ENCODE results near the gene KCNIP3.

Gene KCNIP3

DNA sequence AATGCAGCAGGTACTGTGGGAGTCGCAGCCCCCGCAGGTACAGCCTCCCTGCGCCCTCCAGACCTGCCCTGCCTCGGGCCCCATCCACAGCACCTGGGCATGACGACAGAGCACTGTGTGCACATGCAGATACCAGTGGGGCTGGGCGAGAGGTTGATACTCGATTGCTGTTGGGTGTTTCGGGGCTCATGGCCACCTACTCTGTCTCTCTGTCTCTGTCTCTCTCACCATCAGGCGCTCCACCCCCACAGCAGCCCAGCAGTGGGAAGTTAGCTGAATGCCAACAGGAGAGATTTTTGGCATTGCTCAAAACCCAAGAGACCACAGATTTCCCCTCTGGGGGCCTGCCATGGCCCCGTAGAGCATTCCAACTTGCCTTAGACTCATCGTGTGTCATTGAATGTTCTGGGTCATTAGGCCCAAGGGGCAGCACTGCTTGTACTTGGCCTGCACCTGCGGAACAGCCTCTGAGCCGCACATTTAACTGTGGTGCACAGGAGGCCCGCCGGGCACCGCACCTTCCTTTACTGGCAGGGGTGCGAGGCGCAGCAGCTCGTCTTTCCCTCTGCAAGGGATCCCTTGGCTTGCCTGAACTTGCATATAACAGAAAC lies 18.8 kb downstream of the KCNIP3 start:
- H2AFZ ChIP-seq (ENCODE audit: low read depth, low read length), result no peak overlapping the region
- WGBS, result 86% methylated on average over 18 of the region's 19 CpGs
- no peak overlapping the region for H3K4ac ChIP-seq (ENCODE audit: low read depth in 1 of 2, low read length in 2 of 2)
- peak overlapping the region; percentile 97 for H3K27ac ChIP-seq (ENCODE audit: low read length, poor library complexity, severe bottlenecking)
- no peak overlapping the region for H3K14ac ChIP-seq (ENCODE audit: low read length in 2 of 2)
- no peak overlapping the region for H2BK120ac ChIP-seq (ENCODE audit: low read depth, low read length)
- H2AK5ac ChIP-seq (ENCODE audit: low read length, severe bottlenecking), result peak overlapping the region; percentile 78
- H3K4me1 ChIP-seq (ENCODE audit: control insufficient read depth, insufficient read depth, low read depth, low read length), result peaks cover 55% of the 10 kb centered on the region
- H3K79me1 ChIP-seq (replicated peaks; ENCODE audit: low read length, poor library complexity, severe bottlenecking), result no peaks in the 10 kb centered on the region
- no peak overlapping the region for H3K9ac ChIP-seq (ENCODE audit: low read length)
- H3K4me3 ChIP-seq (ENCODE audit: insufficient read depth in 1 of 2, low read depth in 1 of 2, low read length in 2 of 2), result no peak overlapping the region
- H2BK15ac ChIP-seq (ENCODE audit: low read depth, poor library complexity, severe bottlenecking), result no peak overlapping the region
- no peak overlapping the region for H3K18ac ChIP-seq (ENCODE audit: low read depth in 1 of 2, low read length in 2 of 2)
- peak overlapping the region; percentile 0 for H3K4me2 ChIP-seq (ENCODE audit: low read length, poor library complexity, severe bottlenecking)
- no peaks in the 10 kb centered on the region for H3K9me3 ChIP-seq (ENCODE audit: control insufficient read depth, low read length)
- peaks cover 0 to 57% of the 10 kb centered on the region in 2 experiments for H3K27me3 ChIP-seq (ENCODE audit: control insufficient read depth in 1 of 2, insufficient read depth in 1 of 2, low read length in 2 of 2)
- DNase-seq, result no peak
- no peak overlapping the region for H2BK12ac ChIP-seq (ENCODE audit: low read length in 2 of 2)
- H3K36me3 ChIP-seq (ENCODE audit: control insufficient read depth in 1 of 2, insufficient read depth in 2 of 2, low read depth in 1 of 2, low read length in 2 of 2), result no peaks in the 10 kb centered on the region
- no peak overlapping the region for H4K91ac ChIP-seq (ENCODE audit: low read length)
- no peak overlapping the region for H3K23ac ChIP-seq (ENCODE audit: low read length in 2 of 2)
- no peak overlapping the region for H4K8ac ChIP-seq (ENCODE audit: low read length)
- peak overlapping the region; percentile 99 for H2BK5ac ChIP-seq (ENCODE audit: low read depth, low read length, poor library complexity, severe bottlenecking)

DNA sequence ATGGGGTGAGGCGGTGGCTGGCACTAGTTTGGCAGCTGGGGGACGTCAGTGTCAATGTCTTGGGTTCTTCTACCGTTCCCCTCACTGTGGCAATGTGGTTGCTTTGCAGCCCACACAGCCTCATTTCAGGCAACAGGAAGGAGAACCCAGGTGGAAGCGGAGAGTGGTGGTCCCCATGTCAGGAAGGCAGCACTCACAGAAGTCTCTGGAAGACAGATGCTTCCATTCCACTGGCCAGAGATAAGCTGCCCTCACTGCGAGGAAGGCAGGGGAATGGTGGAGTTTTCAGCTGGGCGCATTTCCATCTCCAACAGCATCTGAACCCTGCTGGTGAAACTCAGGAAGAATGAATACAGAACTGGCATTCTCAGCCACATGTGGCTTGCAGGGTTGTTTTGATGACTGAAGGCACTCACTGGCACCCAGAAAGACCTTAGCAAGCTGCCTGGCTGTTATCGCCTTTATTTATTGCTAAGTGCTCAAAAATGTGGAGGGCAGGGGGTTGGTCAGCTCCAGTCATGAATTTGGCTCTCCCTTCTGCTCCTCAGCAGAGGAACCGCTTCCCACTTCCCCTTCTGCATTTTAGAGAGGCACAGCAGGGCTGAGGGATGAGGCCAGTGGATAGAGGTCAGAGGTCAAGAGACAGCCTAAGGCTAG lies 19.4 kb downstream of the KCNIP3 start:
- H3K27ac ChIP-seq (ENCODE audit: low read length, poor library complexity, severe bottlenecking), result peak overlapping the region; percentile 87
- peak overlapping the region; percentile 89 for H2BK5ac ChIP-seq (ENCODE audit: low read depth, low read length, poor library complexity, severe bottlenecking)
- no peak overlapping the region for H3K9ac ChIP-seq (ENCODE audit: low read length)
- no peaks in the 10 kb centered on the region for H3K79me1 ChIP-seq (replicated peaks; ENCODE audit: low read length, poor library complexity, severe bottlenecking)
- H3K4me1 ChIP-seq (ENCODE audit: control insufficient read depth, insufficient read depth, low read depth, low read length), result peaks cover 57% of the 10 kb centered on the region
- no peak overlapping the region for H3K14ac ChIP-seq (ENCODE audit: low read length in 2 of 2)
- H3K23ac ChIP-seq (ENCODE audit: low read length in 2 of 2), result no peak overlapping the region
- H3K18ac ChIP-seq (ENCODE audit: low read depth in 1 of 2, low read length in 2 of 2), result no peak overlapping the region
- H3K4ac ChIP-seq (ENCODE audit: low read depth in 1 of 2, low read length in 2 of 2), result no peak overlapping the region
- H2AK5ac ChIP-seq (ENCODE audit: low read length, severe bottlenecking), result peak overlapping the region; percentile 77
- no peak overlapping the region for H2BK15ac ChIP-seq (ENCODE audit: low read depth, poor library complexity, severe bottlenecking)
- no peak overlapping the region for H2BK12ac ChIP-seq (ENCODE audit: low read length in 2 of 2)
- H3K9me3 ChIP-seq (ENCODE audit: control insufficient read depth, low read length), result no peaks in the 10 kb centered on the region
- no peak overlapping the region for H3K4me3 ChIP-seq (ENCODE audit: insufficient read depth in 1 of 2, low read depth in 1 of 2, low read length in 2 of 2)
- H3K4me2 ChIP-seq (ENCODE audit: low read length, poor library complexity, severe bottlenecking), result peak overlapping the region; percentile 0
- H2AFZ ChIP-seq (ENCODE audit: low read depth, low read length), result no peak overlapping the region
- no peak for DNase-seq
- no peaks in the 10 kb centered on the region for H3K36me3 ChIP-seq (ENCODE audit: control insufficient read depth in 1 of 2, insufficient read depth in 2 of 2, low read depth in 1 of 2, low read length in 2 of 2)
- no peak overlapping the region for H2BK120ac ChIP-seq (ENCODE audit: low read depth, low read length)
- H4K8ac ChIP-seq (ENCODE audit: low read length), result no peak overlapping the region
- H4K91ac ChIP-seq (ENCODE audit: low read length), result no peak overlapping the region
- H3K27me3 ChIP-seq (ENCODE audit: control insufficient read depth in 1 of 2, insufficient read depth in 1 of 2, low read length in 2 of 2), result peaks cover 0 to 50% of the 10 kb centered on the region in 2 experiments
- WGBS, result 85% methylated on average over 6 of the region's 8 CpGs

DNA sequence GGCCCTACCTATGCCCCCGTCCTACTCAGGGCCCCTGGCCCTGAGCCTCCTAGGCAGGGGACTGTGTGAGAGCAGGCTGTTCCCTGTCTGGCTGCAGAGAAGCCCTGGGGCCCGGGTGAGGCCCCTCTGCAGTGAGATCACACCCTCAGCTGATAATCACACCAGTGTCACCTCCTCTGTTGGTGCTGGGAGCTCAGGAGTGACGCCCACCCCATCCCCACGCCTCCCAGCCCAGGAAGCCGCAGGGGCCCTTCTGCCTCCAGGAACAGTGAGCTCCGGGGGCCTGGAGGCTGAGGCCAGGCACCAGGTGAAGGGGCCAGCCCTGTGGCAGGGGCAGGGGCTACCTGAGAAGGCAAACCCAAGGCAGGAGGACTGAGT lies 20.0 kb downstream of the KCNIP3 start:
- no peak overlapping the region for H2BK12ac ChIP-seq (ENCODE audit: low read length in 2 of 2)
- H4K8ac ChIP-seq (ENCODE audit: low read length), result no peak overlapping the region
- no peak overlapping the region for H2AFZ ChIP-seq (ENCODE audit: low read depth, low read length)
- H2BK120ac ChIP-seq (ENCODE audit: low read depth, low read length), result no peak overlapping the region
- no peak overlapping the region for H3K23ac ChIP-seq (ENCODE audit: low read length in 2 of 2)
- H3K27ac ChIP-seq (ENCODE audit: low read length, poor library complexity, severe bottlenecking), result peak overlapping the region; percentile 87
- no peak overlapping the region for H3K14ac ChIP-seq (ENCODE audit: low read length in 2 of 2)
- no peak overlapping the region for H3K4me2 ChIP-seq (ENCODE audit: low read length, poor library complexity, severe bottlenecking)
- H4K91ac ChIP-seq (ENCODE audit: low read length), result no peak overlapping the region
- H3K27me3 ChIP-seq (ENCODE audit: control insufficient read depth in 1 of 2, insufficient read depth in 1 of 2, low read length in 2 of 2), result peaks cover 0 to 45% of the 10 kb centered on the region in 2 experiments
- H3K4ac ChIP-seq (ENCODE audit: low read depth in 1 of 2, low read length in 2 of 2), result no peak overlapping the region
- no peak overlapping the region for H3K4me3 ChIP-seq (ENCODE audit: insufficient read depth in 1 of 2, low read depth in 1 of 2, low read length in 2 of 2)
- H3K9me3 ChIP-seq (ENCODE audit: control insufficient read depth, low read length), result no peaks in the 10 kb centered on the region
- H3K36me3 ChIP-seq (ENCODE audit: control insufficient read depth in 1 of 2, insufficient read depth in 2 of 2, low read depth in 1 of 2, low read length in 2 of 2), result no peaks in the 10 kb centered on the region
- 23% methylated on average over 6 of the region's 6 CpGs for WGBS
- DNase-seq, result no peak
- H3K9ac ChIP-seq (ENCODE audit: low read length), result no peak overlapping the region
- H2BK5ac ChIP-seq (ENCODE audit: low read depth, low read length, poor library complexity, severe bottlenecking), result peak overlapping the region; percentile 68
- H2BK15ac ChIP-seq (ENCODE audit: low read depth, poor library complexity, severe bottlenecking), result no peak overlapping the region
- H3K4me1 ChIP-seq (ENCODE audit: control insufficient read depth, insufficient read depth, low read depth, low read length), result peaks cover 57% of the 10 kb centered on the region
- H2AK5ac ChIP-seq (ENCODE audit: low read length, severe bottlenecking), result peak overlapping the region; percentile 50
- H3K18ac ChIP-seq (ENCODE audit: low read depth in 1 of 2, low read length in 2 of 2), result no peak overlapping the region
- H3K79me1 ChIP-seq (replicated peaks; ENCODE audit: low read length, poor library complexity, severe bottlenecking), result no peaks in the 10 kb centered on the region

DNA sequence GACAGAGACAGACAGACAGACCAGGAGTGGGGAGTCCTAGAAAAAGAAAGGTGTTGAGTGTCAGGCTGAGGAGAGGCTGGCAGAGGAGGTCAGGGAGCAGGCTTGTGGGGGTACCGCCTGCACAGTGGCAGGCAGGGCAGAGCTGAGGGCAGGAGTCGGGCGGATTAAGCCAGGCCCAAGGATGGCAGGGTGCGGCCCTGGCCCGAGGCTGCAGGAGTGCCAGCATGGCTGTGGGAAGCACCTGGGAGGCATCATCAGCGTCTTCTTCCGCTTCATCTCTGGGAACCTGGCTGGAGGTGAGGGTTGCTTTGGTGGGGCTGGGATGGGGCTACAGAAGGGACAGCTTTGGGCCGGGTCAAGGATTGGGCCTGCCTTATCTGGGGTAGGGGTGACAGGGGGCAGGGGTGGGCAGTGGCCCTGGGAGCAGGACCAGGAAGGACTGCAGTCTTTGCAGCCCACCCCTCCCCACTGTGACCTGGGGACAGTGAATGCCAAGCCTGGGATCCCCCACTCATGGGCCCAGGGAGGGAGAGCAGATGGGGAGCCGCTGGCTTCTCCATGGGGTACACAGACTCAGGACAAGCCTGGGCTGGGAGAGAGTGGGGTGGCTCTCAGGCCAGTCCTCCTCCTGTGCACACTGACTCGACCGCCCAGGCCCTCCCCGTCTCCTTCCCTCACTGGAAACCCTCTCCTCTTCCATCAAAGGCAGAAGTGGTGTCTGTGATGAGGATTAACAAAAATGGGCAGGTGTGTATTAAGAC lies 20.7 kb downstream of the KCNIP3 start:
- H3K9me3 ChIP-seq (ENCODE audit: control insufficient read depth, low read length), result no peaks in the 10 kb centered on the region
- DNase-seq, result no peak
- H3K79me1 ChIP-seq (replicated peaks; ENCODE audit: low read length, poor library complexity, severe bottlenecking), result no peaks in the 10 kb centered on the region
- H2AFZ ChIP-seq (ENCODE audit: low read depth, low read length), result no peak overlapping the region
- no peak overlapping the region for H4K91ac ChIP-seq (ENCODE audit: low read length)
- H4K8ac ChIP-seq (ENCODE audit: low read length), result no peak overlapping the region
- H3K4ac ChIP-seq (ENCODE audit: low read depth in 1 of 2, low read length in 2 of 2), result no peak overlapping the region
- H3K9ac ChIP-seq (ENCODE audit: low read length), result no peak overlapping the region
- no peak overlapping the region for H3K23ac ChIP-seq (ENCODE audit: low read length in 2 of 2)
- no peak overlapping the region for H3K14ac ChIP-seq (ENCODE audit: low read length in 2 of 2)
- 79% methylated on average over 8 of the region's 12 CpGs for WGBS
- no peaks in the 10 kb centered on the region for H3K36me3 ChIP-seq (ENCODE audit: control insufficient read depth in 1 of 2, insufficient read depth in 2 of 2, low read depth in 1 of 2, low read length in 2 of 2)
- peaks cover 57% of the 10 kb centered on the region for H3K4me1 ChIP-seq (ENCODE audit: control insufficient read depth, insufficient read depth, low read depth, low read length)
- H3K4me3 ChIP-seq (ENCODE audit: insufficient read depth in 1 of 2, low read depth in 1 of 2, low read length in 2 of 2), result no peak overlapping the region
- H3K4me2 ChIP-seq (ENCODE audit: low read length, poor library complexity, severe bottlenecking), result no peak overlapping the region
- H2BK15ac ChIP-seq (ENCODE audit: low read depth, poor library complexity, severe bottlenecking), result no peak overlapping the region
- no peak overlapping the region for H3K18ac ChIP-seq (ENCODE audit: low read depth in 1 of 2, low read length in 2 of 2)
- peak overlapping the region; percentile 50 for H2AK5ac ChIP-seq (ENCODE audit: low read length, severe bottlenecking)
- peaks cover 0 to 37% of the 10 kb centered on the region in 2 experiments for H3K27me3 ChIP-seq (ENCODE audit: control insufficient read depth in 1 of 2, insufficient read depth in 1 of 2, low read length in 2 of 2)
- H2BK5ac ChIP-seq (ENCODE audit: low read depth, low read length, poor library complexity, severe bottlenecking), result peak overlapping the region; percentile 68
- H2BK120ac ChIP-seq (ENCODE audit: low read depth, low read length), result no peak overlapping the region
- H2BK12ac ChIP-seq (ENCODE audit: low read length in 2 of 2), result no peak overlapping the region
- H3K27ac ChIP-seq (ENCODE audit: low read length, poor library complexity, severe bottlenecking), result peak overlapping the region; percentile 87
